ENCODE data around the gene ZXDA.

The ZXDA gene

GRCh38 chrX:57910287-57910912 lies at the start of gene ZXDA:
TSS of gene ZXDA (minus strand) at chrX:57910458. CDS start at chrX:57910420, 38 bp downstream.
- DNase-seq, result peak in 1 of 2 experiments; percentile 4

- DNase-seq, result no peak
Measured at GRCh38 chrX:57952320-57952678, 42.0 kb upstream of the ZXDA start.

DNA sequence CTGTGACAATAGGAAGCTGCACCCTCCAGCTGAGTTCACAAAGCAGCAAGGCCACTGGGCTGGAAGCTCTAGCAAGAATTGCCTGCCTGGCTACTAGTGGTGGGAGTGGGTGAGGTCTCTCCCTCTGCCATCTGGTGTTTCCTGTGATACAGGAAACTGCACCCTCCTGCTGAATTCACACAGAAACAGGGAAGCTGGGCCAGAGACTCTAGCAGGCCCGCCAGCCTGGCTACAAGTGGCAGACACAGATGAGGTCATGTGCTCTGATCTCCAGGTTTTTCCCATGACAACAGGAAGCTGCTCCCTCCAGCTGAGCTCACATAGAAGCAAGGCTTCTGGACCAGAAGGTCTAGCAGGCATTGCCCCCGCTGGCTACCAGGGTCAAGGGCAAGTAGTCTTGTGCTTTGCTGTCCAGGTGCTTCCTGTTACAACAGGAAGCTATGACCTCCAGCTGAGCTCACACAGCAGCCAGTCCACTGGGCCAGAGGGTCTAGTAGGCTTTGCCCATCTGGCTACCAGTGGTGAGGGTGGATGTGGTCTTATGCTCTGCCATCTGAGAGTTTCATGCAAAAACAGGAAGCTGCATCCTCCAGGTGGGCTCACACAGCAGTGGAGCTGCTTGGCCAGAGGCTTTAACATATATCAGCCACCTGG lies 41.5 kb upstream of the ZXDA start:
- no peak for DNase-seq

DNA sequence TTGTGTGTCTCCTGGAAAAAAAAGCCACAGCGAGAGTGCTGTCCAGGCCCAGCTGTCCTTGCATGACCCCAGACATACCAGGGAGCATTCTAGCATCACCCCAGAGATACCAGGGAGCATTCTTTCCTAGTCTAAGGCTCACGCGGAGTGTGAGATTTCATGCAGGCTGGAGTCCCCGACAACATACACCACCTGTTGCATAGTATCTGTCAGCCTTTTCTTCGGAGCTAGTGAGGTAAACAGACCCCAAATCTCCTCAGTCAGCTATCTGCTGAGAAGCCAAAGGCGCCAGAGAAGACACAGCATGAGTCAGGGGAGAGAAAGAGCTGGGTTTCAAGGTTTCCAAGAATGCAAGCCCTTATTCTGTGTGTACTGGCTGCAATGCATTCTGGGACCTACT lies 23.1 kb upstream of the ZXDA start:
- DNase-seq, result no peak

GRCh38 chrX:57932266-57932665 lies 22.0 kb upstream of the ZXDA start:
- no peak for DNase-seq

- DNase-seq, result no peak
Measured at GRCh38 chrX:57930051-57930450, 19.8 kb upstream of the ZXDA start.

GRCh38 chrX:57929373-57929772 lies 19.1 kb upstream of the ZXDA start:
- peak in 1 of 2 experiments; percentile 25 for DNase-seq

DNA sequence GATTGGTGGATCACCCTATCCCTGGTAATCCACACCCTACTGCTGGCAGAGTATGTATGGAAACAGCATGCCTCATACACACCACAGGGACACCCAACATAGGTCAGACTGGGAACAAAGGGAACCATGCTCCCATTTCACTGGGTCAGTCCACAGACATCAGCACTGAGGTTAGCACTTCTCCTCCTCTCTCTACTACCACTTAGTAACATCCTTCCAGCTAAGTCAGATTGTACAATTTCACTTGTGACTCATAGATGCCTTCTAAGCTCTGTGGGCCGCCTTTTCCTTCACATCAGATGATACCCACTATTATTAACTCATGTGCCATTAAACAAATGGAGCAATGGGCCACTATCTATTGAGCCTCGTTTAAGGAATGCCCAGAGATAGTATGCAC lies 15.5 kb upstream of the ZXDA start:
- DNase-seq, result no peak

- DNase-seq, result peak in 1 of 2 experiments; percentile 39
Measured at GRCh38 chrX:57918750-57919436, 8.6 kb upstream of the ZXDA start.

GRCh38 chrX:57915680-57916079 lies 5.4 kb upstream of the ZXDA start:
- DNase-seq, result no peak

- peak in 1 of 2 experiments; percentile 58 for DNase-seq
Measured at GRCh38 chrX:57909595-57910286, 517 bp downstream of the ZXDA start.

DNA sequence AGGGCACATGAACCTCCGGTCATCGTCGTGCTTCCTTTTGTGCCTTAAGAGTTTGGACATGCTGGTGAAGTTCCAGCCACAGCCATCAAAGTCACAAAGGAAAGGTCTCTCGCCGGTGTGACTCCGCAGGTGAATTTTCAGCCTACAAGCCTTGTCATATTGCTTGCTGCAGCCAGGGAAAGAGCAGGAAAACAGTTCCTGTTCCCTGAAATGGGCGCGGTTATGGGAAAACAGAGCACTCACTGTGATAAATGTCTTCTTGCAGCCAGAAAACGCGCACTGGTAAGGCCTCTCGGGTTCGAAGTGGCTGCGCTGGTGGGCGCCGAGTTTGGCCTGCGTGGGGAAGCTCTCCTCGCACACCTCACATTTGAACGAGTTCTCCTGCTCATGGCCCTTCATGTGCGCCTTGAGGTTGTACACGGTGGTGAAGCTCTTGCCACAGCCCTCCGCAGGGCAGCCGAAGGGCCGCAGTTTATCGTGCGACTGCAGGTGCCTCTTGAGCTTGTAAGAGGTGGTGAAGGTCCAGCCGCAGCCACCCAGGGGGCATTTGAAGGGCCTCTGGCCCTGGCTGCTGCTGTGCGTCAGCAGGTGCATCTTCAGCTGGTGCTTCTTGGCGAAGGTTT lies 1.2 kb downstream of the ZXDA start:
- DNase-seq, result peak; percentile 33 to 58

- DNase-seq, result no peak
Measured at GRCh38 chrX:57906790-57907189, 3.5 kb downstream of the ZXDA start.

DNA sequence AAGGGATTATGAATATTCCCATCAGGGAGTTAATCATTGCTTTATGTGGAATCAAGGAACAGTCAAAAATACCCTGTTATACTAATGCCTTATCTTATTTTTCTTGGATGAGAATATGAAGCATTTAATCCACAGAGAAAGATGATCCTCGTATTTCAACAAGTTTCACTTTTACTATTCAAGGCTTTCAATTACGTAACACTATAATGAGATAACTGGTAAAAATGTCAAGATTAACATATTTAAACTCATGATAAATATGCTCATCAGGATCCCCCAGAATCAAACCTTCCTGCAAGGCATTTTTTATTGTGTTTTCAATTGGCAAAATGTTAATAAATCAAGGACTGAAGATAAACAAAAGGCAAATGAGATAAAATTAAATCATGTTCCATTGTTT lies 5.1 kb downstream of the ZXDA start:
- DNase-seq, result no peak

- no peak for DNase-seq
Measured at GRCh38 chrX:57904176-57904880, 5.9 kb downstream of the ZXDA start.

DNA sequence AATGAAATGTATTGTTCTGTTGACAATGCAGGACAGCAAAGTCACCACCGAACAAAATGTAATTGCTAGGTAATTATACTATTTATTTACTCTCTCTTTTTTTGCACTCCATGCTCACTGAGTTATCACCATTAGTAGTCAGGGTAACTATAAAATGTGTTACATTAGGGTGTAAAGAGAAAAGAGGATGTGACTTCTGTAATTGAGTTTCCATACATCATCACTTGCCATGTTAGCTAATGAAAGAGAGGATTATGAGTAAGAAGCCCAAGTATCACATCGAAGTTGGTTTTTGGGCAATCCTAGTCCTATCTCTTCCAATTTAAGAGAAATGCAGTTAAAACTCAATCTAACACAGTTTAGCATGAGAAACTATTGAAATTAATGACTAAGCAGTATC lies 7.6 kb downstream of the ZXDA start:
- DNase-seq, result peak in 1 of 2 experiments; percentile 15

GRCh38 chrX:57901466-57901865 lies 8.8 kb downstream of the ZXDA start:
- no peak for DNase-seq

GRCh38 chrX:57900975-57901374 lies 9.3 kb downstream of the ZXDA start:
- DNase-seq, result no peak

DNA sequence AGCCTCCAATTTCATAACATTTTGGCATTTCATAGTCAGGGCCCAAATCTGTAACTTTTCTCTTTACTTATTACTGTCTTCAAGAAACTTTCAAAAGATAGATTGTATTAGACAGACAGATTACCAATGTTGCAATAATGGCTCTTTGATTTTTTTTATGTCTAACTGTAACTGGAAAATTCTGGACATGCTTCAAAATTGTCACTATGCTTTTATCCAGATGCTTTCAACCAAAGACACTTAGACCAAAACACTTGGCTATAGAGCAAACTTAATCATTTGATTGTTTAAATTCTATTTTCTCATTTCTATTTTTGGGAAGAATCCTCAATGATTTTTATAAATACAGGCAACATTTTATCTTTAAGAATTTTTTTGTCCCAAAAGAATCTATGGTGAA lies 10.4 kb downstream of the ZXDA start:
- no peak for DNase-seq

- no peak for DNase-seq
Measured at GRCh38 chrX:57899064-57899463, 11.2 kb downstream of the ZXDA start.

GRCh38 chrX:57871463-57871862 lies 38.8 kb downstream of the ZXDA start:
- no peak for DNase-seq

Data from NCI-H526 (cell line).